ENCODE results near the gene KDM1B.
"Not testable (repeated sequence)": the region's sequence is repeated elsewhere in the genome, so short reads cannot be mapped to it uniquely, and the experiment has no call there.

The KDM1B gene

DNA sequence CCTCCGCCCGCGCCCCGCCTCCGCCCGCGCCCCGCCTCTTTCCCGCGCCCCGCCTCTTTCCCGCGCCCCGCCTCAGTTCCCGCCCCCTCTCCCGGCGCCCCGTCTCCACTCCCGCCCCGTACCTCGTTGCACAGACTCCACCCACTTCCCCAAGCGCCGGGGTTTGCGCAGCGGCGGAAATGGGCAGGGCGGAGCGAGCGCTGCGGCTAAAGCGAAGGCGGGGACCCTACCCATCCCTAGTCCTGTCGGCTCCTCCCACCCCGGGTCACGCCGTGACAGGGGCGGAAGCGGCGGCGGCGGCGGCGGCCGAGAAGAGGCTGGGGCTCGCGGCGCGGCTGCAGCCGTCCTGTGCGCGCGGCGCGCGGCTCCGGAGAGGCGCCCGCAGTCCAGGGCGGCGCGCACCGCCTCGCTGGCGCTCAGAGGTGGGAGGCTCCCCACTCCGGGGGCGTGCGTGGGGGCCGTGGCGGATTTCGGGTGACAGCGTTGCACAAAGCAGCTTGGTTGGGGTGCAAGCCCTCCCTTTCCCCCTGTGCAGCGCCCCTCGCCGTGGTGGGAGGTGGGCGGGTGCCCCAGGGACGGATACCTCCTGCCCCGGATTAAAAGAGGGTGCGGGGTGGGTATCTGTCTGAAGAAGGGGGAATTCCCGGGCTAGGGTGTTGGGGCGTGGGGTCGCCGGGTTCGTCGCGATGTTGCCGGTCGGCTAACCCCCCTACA lies at the start of gene KDM1B:
Gene KDM1B, plus strand, starts transcription at position 273 of the 714 bp plus-strand sequence. CDS start 4,474 bp downstream, outside the sequence.
- DNase-seq (ENCODE audit: low read depth), result peak; percentile 99

DNA sequence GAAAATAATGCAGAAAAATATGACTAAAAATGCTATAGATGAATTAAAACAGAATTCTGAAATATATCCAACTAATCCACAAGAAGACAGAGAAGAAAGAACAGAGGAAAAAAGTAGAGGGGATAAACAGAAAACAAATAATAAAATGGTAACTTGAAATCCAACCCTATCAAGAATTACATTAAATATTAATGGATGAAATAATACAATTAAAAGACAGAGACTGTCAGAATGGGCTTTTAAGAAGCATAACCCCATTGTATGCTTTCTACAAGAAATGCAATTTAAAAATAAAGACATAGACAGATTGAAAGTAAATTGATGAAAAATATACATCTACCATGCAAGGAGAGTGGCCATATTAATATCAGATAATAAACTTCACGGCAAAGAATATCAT lies 48.2 kb upstream of the KDM1B start:
- DNase-seq (ENCODE audit: low read depth), result no peak

- DNase-seq (ENCODE audit: low read depth), result no peak
Measured at GRCh38 chr6:18110162-18110561, 45.1 kb upstream of the KDM1B start.

DNA sequence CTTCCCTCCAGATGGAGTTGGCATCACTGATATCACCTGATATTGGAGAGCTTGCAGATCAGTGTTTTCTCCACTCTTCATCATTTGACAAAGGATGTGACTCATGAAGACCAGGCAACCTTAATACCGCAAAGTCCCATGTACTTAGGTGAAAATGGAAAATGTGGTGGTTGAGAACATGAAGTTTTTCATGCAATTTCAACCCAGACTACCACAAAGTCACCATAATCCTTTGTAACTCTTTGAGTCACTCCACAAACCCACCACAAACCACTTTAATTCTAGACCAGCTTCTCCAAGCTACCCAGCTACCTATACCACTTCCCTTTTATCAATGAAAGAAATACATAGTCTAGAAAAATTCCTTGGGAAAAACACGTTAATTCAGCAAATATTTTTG lies 39.9 kb upstream of the KDM1B start:
- no peak for DNase-seq (ENCODE audit: low read depth)

DNA sequence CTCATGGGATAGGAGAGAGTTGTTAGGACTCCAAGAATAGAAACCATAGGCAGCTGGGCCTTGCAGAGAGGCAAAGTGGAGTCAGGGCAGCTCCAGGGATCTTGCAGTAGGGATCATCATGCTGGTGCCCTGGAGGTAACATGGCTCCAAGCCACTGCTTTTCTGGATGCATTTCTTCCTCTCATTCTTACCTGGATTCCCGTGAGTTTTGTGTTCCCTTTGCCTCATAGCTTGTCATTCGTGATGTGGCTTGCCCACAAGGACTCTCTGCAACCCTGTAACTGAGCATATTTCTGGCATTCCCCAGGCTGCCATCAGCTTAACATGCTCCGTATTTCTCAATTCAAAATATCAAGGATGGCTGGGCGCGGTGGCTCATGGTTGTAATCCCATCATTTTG lies 38.1 kb upstream of the KDM1B start:
- DNase-seq (ENCODE audit: low read depth), result no peak

GRCh38 chr6:18118330-18118729 lies 36.9 kb upstream of the KDM1B start:
- DNase-seq (ENCODE audit: low read depth), result no peak

DNA sequence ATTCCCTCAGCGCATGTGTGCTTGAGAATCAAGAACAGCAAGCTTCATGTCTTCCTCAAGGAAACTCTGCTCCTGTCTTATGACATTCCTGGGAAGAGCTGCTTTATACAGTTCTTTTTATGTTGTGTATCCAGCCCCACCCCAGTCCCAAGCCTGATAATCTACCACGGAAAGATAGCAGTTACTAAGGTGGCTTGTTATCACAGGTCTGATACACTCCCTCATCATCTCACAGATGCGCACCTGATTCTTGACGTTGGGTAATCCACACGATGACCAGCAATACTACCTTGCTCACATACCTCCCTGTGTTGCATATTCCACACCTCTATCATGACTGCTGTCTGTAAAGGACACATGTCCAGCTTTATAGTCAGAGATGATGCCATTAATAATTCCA lies 36.0 kb upstream of the KDM1B start:
- no peak for DNase-seq (ENCODE audit: low read depth)

DNA sequence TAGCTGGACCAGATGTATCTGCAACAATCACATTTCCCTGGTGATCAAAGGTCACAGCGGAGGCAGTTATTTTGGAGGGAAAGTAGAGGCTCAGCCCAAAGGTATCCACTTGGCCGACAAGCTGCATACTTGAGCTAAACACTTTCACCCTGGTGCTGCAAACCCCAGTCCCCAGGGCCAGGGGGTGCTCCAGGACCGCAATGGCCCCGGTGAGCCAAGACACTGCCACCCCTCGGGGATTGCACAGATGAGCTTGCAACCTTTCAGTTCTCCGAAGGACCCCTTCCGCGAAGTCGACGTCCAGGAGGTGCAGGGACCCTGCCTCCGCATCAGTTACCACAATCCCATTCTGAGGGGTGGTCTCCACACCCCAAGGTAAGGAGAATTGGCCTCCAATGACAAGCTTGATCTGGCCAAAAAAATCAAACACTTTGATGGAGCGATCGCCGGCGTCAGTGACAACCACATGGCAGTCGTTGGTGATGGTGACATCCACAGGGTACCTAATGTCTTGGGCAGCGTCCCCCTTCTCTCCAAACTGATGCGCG lies 33.6 kb upstream of the KDM1B start:
- DNase-seq (ENCODE audit: low read depth), result no peak

- DNase-seq (ENCODE audit: low read depth), result peak; percentile 50
Measured at GRCh38 chr6:18122128-18123093, 32.8 kb upstream of the KDM1B start, which contains the start of gene NHLRC1. Gene NHLRC1 (minus strand): TSS chr6:18122677. CDS start chr6:18122606, 71 bp downstream.

DNA sequence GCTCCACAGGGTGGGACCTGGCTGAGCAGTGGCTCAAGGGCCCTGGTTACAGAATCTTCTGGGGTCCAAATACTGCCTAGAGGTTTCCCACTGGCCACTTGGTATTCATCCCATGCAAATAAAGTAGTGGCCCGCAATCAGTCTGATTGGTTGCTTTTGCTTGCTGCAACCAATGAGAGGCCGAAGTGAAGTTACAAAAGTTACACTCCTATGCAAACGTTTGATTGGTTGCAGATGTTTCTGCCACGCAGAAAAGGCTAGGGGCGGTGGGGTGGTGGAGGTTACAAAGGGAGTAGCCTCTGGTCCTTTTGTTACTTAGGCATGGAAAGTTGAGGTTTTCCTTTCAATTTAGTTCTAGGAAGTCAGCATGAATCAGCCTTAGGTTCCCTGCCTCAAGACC lies 29.1 kb upstream of the KDM1B start:
- DNase-seq (ENCODE audit: low read depth), result no peak

GRCh38 chr6:18132346-18132745 lies 22.9 kb upstream of the KDM1B start:
- DNase-seq (ENCODE audit: low read depth), result no peak

DNA sequence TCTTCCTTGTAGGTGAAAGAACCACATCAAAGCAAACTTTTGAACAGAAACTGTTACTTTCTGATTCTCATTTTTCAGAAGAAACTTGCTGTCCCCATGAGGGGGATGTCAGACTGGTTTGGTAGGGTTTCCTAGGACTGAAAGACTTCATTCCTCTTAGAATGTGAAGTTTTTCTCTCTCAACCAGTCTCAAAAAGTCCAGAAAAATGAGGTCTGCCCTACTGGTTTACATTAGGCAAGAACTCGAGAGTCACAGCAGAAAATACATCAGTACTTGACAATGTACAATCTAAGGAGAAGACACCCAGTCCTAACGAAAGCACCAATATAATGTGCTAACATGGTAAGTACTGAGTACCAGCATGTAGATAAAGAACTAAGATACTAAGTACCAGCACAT lies 20.1 kb upstream of the KDM1B start:
- no peak for DNase-seq (ENCODE audit: low read depth)

DNA sequence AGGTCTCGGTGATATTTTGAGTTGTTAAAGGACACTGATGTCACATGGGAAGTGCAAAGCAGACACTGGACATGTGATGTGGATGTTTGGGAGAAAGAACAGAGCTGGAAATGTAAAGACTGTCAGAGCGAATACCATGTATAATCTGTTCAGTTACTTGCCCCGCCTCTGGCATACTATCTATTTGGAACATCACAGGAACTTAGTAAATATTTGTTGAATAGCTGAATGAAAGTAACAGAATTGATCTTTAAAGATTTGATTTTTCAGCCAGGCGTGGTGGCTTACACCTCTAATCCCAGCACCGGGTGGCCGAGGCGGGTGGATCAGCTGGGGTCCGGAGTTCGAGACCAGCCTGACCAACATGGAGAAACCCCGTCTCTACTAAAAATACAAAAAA lies 19.0 kb upstream of the KDM1B start:
- no peak for DNase-seq (ENCODE audit: low read depth)

GRCh38 chr6:18138906-18139305 lies 16.3 kb upstream of the KDM1B start:
- DNase-seq (ENCODE audit: low read depth), result no peak

DNA sequence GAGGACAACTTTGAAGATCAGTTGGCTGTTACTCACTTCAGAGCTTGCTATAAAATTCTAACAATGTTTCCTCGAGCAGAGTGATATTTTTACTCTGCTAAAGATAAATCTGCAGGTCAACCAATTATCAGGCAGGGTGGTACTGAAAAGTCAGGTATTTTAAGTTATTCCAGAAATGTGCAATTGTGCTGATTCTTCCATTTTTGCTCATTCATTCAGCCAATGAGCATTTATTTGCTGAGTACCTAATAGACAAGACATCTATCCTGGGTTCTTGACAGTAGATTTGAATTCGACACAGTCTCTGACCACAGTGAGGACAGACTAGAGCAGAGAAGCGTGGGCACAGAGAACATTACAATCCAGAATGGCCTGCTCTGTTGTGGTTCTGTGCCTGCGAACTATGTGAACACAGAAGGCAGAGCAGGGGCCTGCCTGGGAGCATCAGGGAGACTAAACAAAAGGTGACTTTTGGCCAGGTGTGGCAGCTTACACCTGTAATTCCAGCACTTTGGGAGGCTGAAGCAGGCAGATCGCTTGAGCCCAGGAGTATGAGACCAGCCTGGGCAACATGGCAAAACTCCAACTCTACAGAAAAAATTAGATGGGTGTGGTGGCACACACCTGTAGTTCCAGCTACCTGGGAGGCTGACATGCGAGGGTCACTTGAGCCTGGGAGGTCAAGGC lies 15.1 kb upstream of the KDM1B start:
- DNase-seq (ENCODE audit: low read depth), result no peak

GRCh38 chr6:18141805-18142590 lies 13.2 kb upstream of the KDM1B start:
- DNase-seq (ENCODE audit: low read depth), result no peak

DNA sequence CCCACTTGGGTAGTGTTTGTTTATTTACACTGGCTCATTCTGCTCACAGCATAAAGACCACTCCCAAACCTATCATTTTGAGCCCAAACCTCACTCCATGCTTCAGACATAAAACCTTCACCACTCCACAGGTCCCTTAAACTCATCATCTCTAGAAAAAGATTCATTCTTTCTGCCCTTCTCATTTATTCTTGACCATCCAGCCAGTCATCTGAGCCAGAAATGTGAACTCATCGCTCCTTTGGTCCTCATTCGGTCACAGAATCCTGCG lies 12.7 kb upstream of the KDM1B start:
- no peak for DNase-seq (ENCODE audit: low read depth)

GRCh38 chr6:18147160-18147559 lies 8.1 kb upstream of the KDM1B start:
- DNase-seq (ENCODE audit: low read depth), result no peak

GRCh38 chr6:18147616-18148015 lies 7.6 kb upstream of the KDM1B start:
- no peak for DNase-seq (ENCODE audit: low read depth)

DNA sequence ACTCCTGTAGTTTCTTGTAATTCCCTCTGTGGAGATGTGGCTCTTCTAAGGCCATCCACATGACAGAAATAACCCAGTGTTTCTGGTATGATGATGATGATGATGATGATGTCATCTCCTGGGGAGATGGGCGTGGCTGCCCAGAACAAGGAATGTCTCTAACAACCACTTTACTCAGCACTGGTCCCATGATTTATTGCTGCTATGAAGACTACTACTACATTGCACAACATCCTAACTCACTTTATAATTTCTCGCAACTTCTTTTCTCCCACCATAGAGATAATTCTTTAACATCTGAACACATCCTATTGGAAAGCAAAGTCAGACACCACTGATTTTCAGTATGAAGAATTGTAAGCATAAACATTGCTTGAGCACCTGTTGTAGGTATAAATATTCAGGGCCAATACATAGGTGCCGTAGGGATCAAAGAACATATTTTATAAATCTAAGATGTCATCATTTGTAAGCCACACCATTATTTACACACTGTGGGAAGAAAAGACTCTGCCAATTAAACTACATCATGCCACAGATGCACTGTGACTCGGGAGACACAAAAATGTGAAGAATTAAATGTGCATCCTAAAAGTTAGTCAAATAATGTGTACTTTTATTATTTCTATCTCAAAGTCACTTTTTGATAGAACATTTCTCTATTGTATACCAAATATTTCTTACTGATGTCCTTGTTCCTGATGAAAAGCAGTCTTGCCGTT lies 6.8 kb upstream of the KDM1B start:
- no peak for DNase-seq (ENCODE audit: low read depth)

DNA sequence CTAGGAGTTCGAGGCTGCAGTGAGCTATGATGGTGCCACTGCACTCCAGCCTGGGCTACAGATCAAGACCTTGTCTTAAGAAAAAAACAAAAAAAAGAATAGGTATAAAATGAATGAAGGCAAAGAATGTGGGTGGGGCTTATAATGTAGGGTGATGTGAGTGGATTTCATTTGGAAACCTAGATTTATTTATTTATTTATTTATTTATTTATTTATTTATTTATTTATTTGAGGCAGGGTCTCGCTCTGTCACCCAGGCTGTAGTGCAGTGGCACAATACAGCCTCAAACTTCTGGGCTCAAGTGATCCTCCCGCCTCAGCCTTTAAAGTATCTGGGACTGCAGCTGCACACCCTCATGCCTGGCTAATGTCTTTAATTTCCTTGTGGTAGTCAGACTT lies 3.8 kb upstream of the KDM1B start:
- not testable (repeated sequence) for DNase-seq (ENCODE audit: low read depth)
